ENCODE data around the gene WNK3.

GRCh38 chrX:54180403-54180802 lies 177.4 kb downstream of the WNK3 start:
- TF ChIP-seq CTCF (IDR thresholded peaks at IDR 0.05; ENCODE audit: low read depth, low read length, missing input control) (no peak), RAD21 (IDR thresholded peaks at IDR 0.05) (no peak), REST (IDR thresholded peaks at IDR 0.05) (no peak), TAF1 (conservative IDR thresholded peaks at IDR 0.05) (no peak)
